Globus pallidus (tissue), 1 donor: ENCODE results near the gene IPO13.
A peak's percentile ranks its signal among the peaks of the same experiment; 100 is the strongest.

Experiments used
- DNase-seq: peaks from one replicate; pipeline ENCODE4 v3.0.0-alpha.2; 2015; ENCODE audit warnings: low spot score

IPO13 gene

DNA sequence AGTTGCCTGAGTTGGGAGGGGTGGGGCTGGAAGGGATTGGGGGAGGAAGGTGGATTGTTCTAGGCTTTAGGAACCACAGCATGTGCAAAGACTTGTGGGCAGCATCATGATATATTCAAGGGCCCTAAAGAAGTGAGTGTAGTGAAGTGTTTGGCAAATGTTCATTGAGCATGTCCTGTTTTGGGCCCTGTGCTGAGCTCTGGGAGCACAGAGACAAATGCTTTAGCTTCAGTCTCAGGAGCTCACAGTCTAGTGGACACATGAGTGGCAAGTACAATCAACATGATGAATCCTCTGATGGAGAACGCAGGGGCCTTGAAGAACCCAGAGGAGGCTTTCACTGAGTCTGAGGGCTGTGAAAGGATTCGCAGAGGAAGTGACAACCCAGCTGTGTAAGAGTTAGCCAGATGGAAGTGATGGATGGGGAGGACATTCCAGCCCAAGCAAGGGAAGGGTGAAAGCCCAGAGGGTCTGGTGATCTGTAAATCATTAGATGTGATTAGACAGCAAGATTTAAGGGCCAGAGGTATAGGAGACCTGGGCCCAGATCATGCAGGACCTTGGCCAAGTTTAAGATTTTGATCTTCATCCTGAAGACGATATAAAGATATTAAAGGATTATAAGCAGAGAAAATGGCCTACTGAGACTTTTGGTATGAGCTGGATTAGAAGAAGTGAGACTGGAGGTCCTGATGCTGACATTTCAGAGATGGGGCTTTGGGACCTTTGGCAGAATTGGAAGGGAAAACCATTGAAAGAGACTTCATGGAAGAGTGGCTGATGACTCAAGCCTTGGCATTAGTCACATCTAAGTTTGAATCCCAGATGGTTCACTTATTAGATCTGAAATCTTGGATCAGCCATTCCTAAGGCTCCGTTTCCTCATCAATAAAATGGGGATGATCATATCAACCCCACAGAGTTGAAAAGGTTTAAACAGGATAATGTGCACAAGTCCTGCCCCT is 4.6 kb downstream of the IPO13 start:
- DNase-seq, result no peak

DNA sequence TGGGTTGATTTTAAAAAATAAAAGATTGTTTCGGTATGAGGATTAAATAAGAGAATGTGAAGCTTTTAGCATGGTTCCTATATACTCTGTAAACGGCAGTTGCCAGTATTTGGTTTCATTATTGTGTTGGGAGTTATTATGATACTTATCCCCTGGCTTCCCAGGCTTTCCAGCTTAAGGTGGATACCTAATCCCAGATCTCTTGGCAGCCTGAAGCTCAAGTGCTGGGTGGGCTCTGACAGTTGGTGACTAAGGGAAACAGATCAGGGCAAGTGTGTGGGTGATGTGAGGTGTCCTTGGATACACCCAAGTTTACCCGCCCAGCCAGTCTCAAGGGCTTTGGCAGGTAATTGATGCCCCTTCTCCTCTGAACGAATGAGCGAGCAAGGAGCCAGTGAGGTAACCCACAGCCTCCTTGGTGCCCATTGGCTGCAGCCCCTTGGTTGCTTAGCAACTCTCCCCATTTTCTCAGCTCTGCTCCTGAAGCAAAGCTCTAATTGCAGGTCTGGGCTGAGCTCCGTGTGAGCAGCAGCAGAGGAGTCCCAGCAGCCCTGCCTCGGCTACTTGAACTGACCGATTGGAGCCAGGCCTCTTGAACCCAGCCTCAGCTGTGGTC is 6.1 kb downstream of the IPO13 start:
- peak; percentile 43 for DNase-seq

GRCh38 chr1:43953361-43953760 is 6.6 kb downstream of the IPO13 start:
- DNase-seq, result no peak

DNA sequence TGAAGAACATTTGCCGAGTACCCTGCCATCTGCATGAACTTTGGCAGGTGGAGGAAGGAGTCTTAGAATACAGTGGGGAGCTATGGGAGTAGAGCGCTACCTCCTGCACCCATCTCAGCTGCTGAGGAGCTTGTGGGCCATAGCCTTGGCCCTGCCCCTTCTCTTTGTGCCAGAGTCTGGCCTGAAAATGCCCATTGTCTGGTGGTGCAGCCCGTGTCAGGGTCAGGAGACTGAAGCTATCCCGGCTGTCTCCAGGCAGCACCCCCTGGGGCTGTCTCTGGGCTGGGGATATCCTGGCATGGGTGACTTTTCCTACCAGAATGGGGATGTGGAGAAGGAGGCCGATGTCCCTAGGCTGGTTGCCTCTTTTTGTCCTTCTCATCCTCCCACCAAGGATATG is 7.3 kb downstream of the IPO13 start:
- DNase-seq, result peak; percentile 98

DNA sequence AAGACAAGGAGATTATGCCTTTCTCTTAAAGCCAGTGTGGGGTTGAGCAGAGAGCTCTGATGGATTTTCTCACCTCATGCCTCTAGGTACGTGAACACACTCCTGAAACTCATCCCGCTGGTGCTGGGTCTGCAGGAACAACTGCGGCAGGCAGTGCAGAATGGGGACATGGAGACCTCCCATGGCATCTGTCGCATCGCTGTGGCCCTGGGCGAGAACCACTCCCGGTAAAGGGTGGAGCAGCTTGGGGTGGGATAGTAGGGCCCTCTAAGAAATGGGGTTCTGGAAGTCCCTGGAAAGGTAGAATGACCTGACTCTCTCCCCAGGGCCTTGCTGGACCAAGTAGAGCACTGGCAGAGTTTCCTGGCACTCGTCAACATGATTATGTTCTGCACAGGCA is 9.5 kb downstream of the IPO13 start:
- DNase-seq, result no peak

DNA sequence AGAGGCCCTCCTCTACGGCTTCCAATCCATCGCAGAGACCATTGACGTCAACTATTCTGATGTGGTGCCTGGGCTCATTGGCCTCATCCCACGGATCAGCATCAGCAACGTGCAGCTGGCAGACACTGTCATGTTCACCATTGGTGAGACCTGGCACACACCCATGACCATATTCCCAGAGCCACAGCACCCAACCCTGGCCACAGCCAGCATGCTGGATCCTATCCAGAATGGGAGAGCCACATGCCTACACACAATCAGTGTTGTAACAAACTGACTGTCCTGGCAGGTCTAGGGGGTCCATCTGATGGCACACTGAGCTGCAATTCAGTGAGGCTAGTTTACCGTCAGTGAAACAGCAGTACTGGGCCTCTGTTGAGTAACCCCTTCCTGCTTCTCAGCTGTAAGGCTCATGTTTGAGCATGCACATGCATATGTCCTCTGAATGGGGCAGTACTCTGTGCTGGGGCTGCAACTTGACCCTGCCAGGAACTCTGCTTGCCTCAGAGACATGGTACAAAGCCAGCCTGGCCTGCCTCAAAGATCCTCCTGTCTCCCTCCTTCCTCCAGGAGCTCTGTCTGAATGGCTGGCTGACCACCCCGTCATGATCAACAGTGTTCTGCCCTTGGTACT is 10.8 kb downstream of the IPO13 start:
- no peak for DNase-seq

- DNase-seq, result peak; percentile 66
Measured at GRCh38 chr1:43958351-43959255, 11.9 kb downstream of the IPO13 start.

GRCh38 chr1:43960798-43961197 is 14.0 kb downstream of the IPO13 start:
- DNase-seq, result no peak

- no peak for DNase-seq
Measured at GRCh38 chr1:43961692-43962091, 14.9 kb downstream of the IPO13 start.

GRCh38 chr1:43962324-43962723 is 15.6 kb downstream of the IPO13 start:
- peak; percentile 88 for DNase-seq

GRCh38 chr1:43963006-43963405 is 16.3 kb downstream of the IPO13 start:
- DNase-seq, result no peak

- DNase-seq, result no peak
Measured at GRCh38 chr1:43963890-43964289, 17.1 kb downstream of the IPO13 start.

DNA sequence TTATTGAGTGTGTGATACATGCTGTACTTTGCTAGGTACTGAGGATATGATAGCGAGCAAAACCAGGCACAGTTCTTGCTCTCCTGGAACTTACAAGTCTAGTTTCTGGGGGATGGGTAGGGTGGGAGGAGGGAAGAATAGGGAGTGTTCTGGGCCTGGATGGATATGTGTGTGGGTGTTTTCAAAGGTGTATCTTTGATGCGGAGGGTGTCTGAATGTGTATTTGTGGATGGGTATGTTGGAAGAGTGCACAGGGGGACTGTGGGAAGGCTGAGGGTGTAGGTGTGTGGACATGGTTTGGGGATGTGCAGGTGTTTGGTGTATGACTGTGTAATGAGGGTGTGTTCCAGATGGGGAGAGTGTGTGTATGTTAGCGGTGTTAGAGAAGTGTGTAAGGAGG is 18.6 kb downstream of the IPO13 start:
- no peak for DNase-seq

DNA sequence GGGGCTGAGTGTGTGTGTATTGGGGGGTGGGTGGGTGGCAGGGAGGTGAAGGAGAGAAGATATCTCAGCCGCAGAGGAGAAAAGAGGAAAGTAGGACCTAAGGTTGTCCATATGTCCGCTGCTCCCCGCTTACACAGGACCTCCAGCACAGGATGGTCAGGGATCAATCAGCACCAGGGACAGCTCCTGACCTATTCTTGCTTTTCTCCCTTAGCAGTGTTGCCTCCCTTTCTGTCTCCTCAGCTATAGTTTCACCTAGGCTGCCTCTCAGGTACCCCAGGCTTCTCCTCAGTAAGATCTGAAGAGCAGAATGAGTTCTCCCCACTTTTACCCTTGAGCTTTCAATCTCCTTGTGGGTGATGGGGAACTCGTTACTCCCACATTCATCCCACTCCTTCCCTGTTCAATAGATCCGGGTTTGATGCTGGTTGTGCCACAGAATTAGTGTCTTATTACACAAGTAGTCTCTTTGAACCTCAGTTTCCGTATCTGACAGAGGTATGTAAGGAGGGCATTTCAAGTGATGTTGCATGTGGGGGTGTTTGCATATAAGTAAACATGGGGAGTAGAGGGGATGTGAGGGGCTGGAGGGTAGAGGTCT is 21.7 kb downstream of the IPO13 start:
- DNase-seq, result no peak

DNA sequence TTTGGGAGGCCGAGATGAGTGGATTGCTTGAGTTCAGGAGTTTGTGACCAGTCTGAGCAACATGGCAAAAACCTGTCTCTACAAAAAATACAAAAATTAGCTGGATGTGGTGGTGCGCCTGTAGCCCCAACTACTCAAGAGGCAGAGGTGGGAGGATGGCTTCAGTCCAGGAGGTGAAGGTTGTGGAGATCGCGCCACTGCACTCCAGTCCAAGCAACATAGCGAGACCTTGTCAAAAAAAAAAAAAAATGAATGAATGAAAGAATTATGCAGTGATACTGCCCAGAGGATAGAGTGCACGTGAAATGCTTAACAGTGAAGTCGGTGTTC is 22.6 kb downstream of the IPO13 start:
- DNase-seq, result no peak

- peak; percentile 98 for DNase-seq
Measured at GRCh38 chr1:43969746-43970466, 23.2 kb downstream of the IPO13 start, which contains the start of gene DPH2. DPH2 (plus strand) TSS chr1:43970010; CDS start chr1:43970176, 166 bp downstream.

DNA sequence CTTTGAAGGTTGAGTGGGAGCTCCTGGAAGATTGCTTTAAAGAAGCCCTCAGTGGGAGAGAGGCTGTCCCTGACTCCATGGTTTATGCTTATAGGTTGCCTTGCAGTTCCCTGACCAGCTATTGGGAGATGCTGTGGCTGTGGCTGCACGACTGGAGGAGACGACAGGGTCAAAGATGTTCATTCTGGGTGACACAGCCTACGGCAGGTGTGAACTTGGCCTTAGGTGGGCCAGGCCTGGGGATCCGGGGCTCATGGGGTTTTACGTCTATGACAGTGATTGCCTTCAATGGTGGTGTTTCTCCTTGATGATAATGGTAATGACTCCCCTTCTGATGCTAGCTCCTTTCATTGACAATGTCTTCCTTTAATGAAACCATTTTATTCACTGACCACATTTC is 23.8 kb downstream of the IPO13 start:
- no peak for DNase-seq

- no peak for DNase-seq
Measured at GRCh38 chr1:43970911-43971310, 24.2 kb downstream of the IPO13 start.

DNA sequence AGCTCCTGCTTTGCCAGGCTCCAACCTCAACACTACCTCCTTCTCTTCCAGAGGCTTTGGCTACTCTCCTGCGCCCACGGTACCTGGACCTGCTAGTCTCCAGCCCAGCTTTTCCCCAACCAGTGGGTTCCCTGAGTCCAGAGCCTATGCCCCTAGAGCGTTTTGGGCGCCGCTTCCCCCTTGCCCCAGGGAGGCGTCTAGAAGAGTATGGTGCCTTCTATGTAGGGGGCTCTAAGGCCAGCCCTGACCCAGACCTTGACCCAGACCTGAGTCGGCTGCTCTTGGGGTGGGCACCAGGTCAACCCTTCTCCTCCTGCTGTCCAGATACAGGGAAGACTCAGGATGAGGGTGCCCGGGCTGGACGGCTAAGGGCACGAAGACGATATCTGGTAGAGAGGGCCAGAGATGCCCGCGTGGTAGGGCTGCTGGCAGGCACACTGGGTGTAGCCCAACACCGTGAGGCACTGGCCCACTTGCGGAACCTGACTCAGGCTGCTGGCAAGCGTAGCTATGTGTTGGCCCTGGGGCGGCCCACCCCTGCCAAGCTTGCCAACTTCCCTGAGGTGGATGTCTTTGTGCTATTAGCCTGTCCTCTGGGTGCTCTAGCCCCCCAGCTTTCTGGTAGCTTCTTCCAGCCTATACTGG is 24.7 kb downstream of the IPO13 start:
- no peak for DNase-seq

DNA sequence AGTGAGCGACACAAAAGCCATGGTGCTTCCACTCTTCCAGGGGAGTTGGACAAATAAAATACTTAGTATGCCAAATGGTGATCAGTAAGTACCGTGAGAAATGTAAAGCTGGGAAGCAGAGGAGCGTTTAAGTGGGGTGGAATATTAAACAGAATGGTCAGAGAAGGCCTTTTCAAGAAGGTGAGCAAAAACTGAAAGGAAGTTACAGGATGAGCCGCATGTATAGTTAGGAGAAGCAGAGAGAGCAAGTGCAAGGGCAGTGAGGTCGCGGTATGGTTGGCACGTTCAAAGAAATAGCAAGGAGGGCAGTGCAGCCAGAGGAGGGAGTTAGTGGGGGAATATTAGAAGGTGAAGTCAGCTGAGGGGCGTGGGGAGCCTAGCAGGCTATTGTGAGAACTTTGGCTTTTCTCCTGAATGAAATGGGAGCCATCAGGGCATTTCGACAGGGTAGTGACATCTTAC is 27.3 kb downstream of the IPO13 start:
- DNase-seq, result no peak
